Neural progenitor cell (in vitro differentiated cells): ENCODE measurements around the gene PPP1R37. TPM values are rescaled to one million over a fixed set of nuclear protein-coding genes. Genes with fewer than 3 reads are reported as not detected.
A peak's percentile ranks its signal among the peaks of the same experiment; 100 is the strongest.

Experiments
- DNase-seq: peaks from one replicate; pipeline ENCODE4 v3.0.0-alpha.2; 2016; ENCODE audit warnings: low spot score
- H2AFZ ChIP-seq: fragments of 200-600 bp; sonication (generic); replicated peaks from 2 replicates; pipeline ENCODE4 v1.6.1; 2016; ENCODE audit warnings: antibody characterized with exemption
- H3F3A ChIP-seq: fragments of 200-600 bp; sonication (generic); 2 replicates; pipeline ENCODE4 v1.6.1; 2016; ENCODE audit warnings: antibody characterized with exemption, low read depth
- H3K27ac ChIP-seq: fragments of 200-600 bp; sonication (generic); 2 replicates; pipeline ENCODE4 v1.5.1; 2016; ENCODE audit warnings: mild to moderate bottlenecking
- H3K27me3 ChIP-seq: fragments of 200-600 bp; sonication (generic); 2 replicates; pipeline ENCODE4 v1.6.1; 2016; ENCODE audit warnings: mild to moderate bottlenecking, moderate library complexity
- H3K36me3 ChIP-seq: fragments of 200-600 bp; sonication (generic); 2 replicates; pipeline ENCODE4 v1.5.1; 2016
- H3K4me1 ChIP-seq: fragments of 200-600 bp; sonication (generic); 2 replicates; pipeline ENCODE4 v1.6.1; 2016; ENCODE audit warnings: mixed run types
- H3K4me2 ChIP-seq: fragments of 200-600 bp; sonication (generic); 2 replicates; pipeline ENCODE4 v1.6.1; 2016
- H3K4me3 ChIP-seq: fragments of 200-600 bp; sonication (generic); 2 replicates; pipeline ENCODE4 v1.5.1; 2016
- H3K79me2 ChIP-seq: fragments of 200-600 bp; sonication (generic); 2 replicates; pipeline ENCODE4 v1.6.1; 2016; ENCODE audit warnings: low read depth
- H3K9ac ChIP-seq: fragments of 200-600 bp; sonication (generic); 2 replicates; pipeline ENCODE4 v1.6.1; 2016
- H3K9me3 ChIP-seq: fragments of 200-600 bp; sonication (generic); 2 replicates; pipeline ENCODE4 v1.5.1; 2016; ENCODE audit warnings: low read depth
- H4K20me1 ChIP-seq: fragments of 200-600 bp; sonication (generic); 2 replicates; pipeline ENCODE4 v1.6.1; 2016; ENCODE audit warnings: low read depth
- H3K27ac Mint-ChIP-seq: 3 replicates; pipeline ENCODE4 v1.8.0; 2021; ENCODE audit warnings: mixed read lengths
- H3K27me3 Mint-ChIP-seq: 2 replicates; pipeline ENCODE4 v1.8.0; 2022; ENCODE audit warnings: low read depth, mild to moderate bottlenecking, inconsistent platforms, moderate library complexity, mixed read lengths; ENCODE audit not compliant: insufficient read depth
- H3K36me3 Mint-ChIP-seq: 3 replicates; pipeline ENCODE4 v1.8.0; 2021; ENCODE audit warnings: mixed read lengths
- H3K4me1 Mint-ChIP-seq: 3 replicates; pipeline ENCODE4 v1.8.0; 2021; ENCODE audit warnings: mixed read lengths
- H3K4me3 Mint-ChIP-seq: 3 replicates; pipeline ENCODE4 v1.8.0; 2021; ENCODE audit warnings: mild to moderate bottlenecking, moderate library complexity, mixed read lengths
- H3K9me3 Mint-ChIP-seq: 3 replicates; pipeline ENCODE4 v1.8.0; 2020; ENCODE audit warnings: mixed read lengths
- EZH2 ChIP-seq: fragments of 200-600 bp; sonication (generic); IDR thresholded peaks from 2 replicates; pipeline ENCODE4 v1.6.1; 2017; ENCODE audit warnings: antibody characterized with exemption, mild to moderate bottlenecking, moderate library complexity
- EZH2phosphoT487 ChIP-seq: fragments of 200-600 bp; sonication (generic); IDR thresholded peaks from 2 replicates; pipeline ENCODE4 v1.6.1; 2017; ENCODE audit warnings: antibody characterized with exemption
- total RNA-seq: library from RNA; depleted of rRNA; stranded (reverse); fragments of >200 nt; gene quantifications from 2 replicates; pipeline ENCODE4 v1.2.3, GENCODE V29; 2015; ENCODE audit warnings: low replicate concordance
- TF ChIP-seq, protein P1 (sequence below): fragments of 200-600 bp; sonication (generic); IDR thresholded peaks from 2 replicates; pipeline ENCODE4 v1.5.1; 2017; ENCODE audit warnings: antibody characterized with exemption, mild to moderate bottlenecking

The PPP1R37 gene
- total RNA-seq, 1 donor from 2014 or later: 8.1 TPM

DNA sequence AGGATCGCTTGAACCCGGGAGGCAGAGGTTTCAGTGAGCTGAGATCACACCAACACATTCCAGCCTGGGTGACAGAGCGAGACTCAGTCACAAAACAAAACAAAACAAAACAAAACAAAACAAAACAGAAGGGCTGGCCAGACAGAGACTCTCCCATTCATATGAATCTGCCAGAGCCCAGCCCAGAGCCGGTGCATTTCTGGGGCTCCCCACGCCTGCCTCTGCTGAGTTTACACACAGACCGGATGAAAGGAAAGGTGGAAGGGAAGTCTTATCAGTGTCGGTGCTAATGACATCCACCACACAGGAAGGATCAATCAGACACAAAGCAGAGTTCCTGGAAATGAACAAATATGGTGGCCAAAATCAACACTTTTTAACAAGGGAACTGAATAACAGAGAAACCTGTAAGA lies 78.2 kb downstream of the PPP1R37 start:
- H3K9ac ChIP-seq: peak overlapping the region; percentile 4
- no peaks in the 10 kb centered on the region for H3K4me1 ChIP-seq
- H3K27ac Mint-ChIP-seq: no peak overlapping the region
- no peaks in the 10 kb centered on the region for H3K9me3 Mint-ChIP-seq
- H3K27me3 ChIP-seq: no peaks in the 10 kb centered on the region
- no peak overlapping the region for H2AFZ ChIP-seq
- peaks cover 2% of the 10 kb centered on the region for H3K27me3 Mint-ChIP-seq
- H3K36me3 Mint-ChIP-seq: no peaks in the 10 kb centered on the region
- H3F3A ChIP-seq: no peaks in the 10 kb centered on the region
- no peaks in the 10 kb centered on the region for H3K79me2 ChIP-seq
- H3K9me3 ChIP-seq: no peaks in the 10 kb centered on the region
- H3K36me3 ChIP-seq: no peaks in the 10 kb centered on the region
- TF ChIP-seq, protein P1, sequence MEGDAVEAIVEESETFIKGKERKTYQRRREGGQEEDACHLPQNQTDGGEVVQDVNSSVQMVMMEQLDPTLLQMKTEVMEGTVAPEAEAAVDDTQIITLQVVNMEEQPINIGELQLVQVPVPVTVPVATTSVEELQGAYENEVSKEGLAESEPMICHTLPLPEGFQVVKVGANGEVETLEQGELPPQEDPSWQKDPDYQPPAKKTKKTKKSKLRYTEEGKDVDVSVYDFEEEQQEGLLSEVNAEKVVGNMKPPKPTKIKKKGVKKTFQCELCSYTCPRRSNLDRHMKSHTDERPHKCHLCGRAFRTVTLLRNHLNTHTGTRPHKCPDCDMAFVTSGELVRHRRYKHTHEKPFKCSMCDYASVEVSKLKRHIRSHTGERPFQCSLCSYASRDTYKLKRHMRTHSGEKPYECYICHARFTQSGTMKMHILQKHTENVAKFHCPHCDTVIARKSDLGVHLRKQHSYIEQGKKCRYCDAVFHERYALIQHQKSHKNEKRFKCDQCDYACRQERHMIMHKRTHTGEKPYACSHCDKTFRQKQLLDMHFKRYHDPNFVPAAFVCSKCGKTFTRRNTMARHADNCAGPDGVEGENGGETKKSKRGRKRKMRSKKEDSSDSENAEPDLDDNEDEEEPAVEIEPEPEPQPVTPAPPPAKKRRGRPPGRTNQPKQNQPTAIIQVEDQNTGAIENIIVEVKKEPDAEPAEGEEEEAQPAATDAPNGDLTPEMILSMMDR: no peak
- TF ChIP-seq EZH2: no peak
- TF ChIP-seq EZH2phosphoT487: no peak
- no peak overlapping the region for H3K4me3 Mint-ChIP-seq
- H3K27ac ChIP-seq: no peak overlapping the region
- peaks cover 29% of the 10 kb centered on the region for H4K20me1 ChIP-seq
- no peak overlapping the region for H3K4me3 ChIP-seq
- no peak for DNase-seq
- peaks cover 9% of the 10 kb centered on the region for H3K4me1 Mint-ChIP-seq
- no peak overlapping the region for H3K4me2 ChIP-seq

DNA sequence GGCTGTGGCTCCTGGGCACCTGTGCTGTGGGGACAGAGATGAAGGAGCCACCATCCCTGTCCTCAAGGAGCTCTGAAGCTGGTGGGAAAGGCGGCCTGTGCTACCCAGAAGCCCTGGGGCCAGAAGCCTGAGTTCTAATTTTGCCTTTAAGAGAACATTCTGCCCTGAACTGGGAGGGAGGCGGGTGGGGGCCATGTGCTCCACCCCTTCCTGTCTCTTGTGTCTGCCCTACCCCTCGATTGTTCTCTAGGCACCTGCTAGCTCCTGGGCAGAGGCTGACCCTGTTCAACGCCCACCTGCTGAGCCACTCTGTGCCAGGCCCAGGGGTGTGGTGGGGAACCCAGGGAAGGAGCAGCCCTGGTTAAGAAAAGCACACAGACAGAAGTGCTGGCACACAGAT lies 79.2 kb downstream of the PPP1R37 start:
- no peak overlapping the region for H3K4me3 Mint-ChIP-seq
- no peak overlapping the region for H3K27ac Mint-ChIP-seq
- H3K9ac ChIP-seq: no peak overlapping the region

DNA sequence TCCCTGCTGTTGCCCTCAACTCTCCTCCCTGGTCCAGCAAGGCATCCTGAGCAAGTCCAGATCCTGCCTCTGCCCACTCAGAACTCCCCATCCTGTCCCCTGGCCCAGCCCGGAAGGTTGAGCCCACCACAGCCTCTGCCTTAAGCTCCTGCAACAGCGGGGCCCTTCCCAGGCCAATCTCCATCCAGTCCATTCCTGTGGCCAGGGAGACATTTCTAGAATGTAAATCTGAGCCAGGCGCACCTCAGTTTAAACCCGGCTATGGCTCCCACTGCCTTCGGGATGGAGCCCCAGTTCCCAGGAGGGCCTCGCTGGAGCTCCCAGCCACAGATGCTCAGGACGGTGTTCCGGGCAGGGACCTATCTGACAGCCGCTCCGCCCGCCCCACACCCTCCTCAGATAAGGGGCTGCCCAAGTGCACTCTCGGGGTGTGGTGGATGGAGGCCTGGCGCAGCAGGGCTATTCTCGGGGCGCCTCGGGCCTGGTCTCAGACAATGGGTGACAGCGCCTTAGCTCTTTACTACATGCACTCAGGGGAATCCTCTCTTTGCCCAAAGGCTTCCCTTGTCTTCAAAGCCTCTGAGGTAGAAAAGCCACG lies 79.7 kb downstream of the PPP1R37 start:
- Mint-ChIP-seq H3K4me1 (peaks cover 6% of the 10 kb centered on the region), H3K4me3 (no peak overlapping the region), H3K36me3 (no peaks in the 10 kb centered on the region), H3K27ac (no peak overlapping the region), H3K27me3 (peaks cover 2% of the 10 kb centered on the region), H3K9me3 (no peaks in the 10 kb centered on the region)
- no peak overlapping the region for H3K27ac ChIP-seq
- TF ChIP-seq EZH2 (no peak), EZH2phosphoT487 (no peak)
- TF ChIP-seq, protein P1: no peak
- no peak for DNase-seq
- H4K20me1 ChIP-seq: peaks cover 15% of the 10 kb centered on the region
- H3K4me1 ChIP-seq: no peaks in the 10 kb centered on the region
- H3K9ac ChIP-seq: no peak overlapping the region
- no peaks in the 10 kb centered on the region for H3K27me3 ChIP-seq
- no peak overlapping the region for H3K4me2 ChIP-seq
- no peak overlapping the region for H3K4me3 ChIP-seq
- H3F3A ChIP-seq: no peaks in the 10 kb centered on the region
- H2AFZ ChIP-seq: no peak overlapping the region
- peaks cover 9% of the 10 kb centered on the region for H3K79me2 ChIP-seq
- H3K36me3 ChIP-seq: no peaks in the 10 kb centered on the region
- H3K9me3 ChIP-seq: no peaks in the 10 kb centered on the region

More for the DNA sequence above, 79.2 kb downstream of the PPP1R37 start:
- H3K9me3 Mint-ChIP-seq: no peaks in the 10 kb centered on the region
- Histone ChIP-seq H3K27ac (no peak overlapping the region), H3K9me3 (no peaks in the 10 kb centered on the region), H3K79me2 (peaks cover 4% of the 10 kb centered on the region), H3K4me3 (no peak overlapping the region), H3K36me3 (no peaks in the 10 kb centered on the region), H3K4me2 (no peak overlapping the region), H2AFZ (no peak overlapping the region), H3K4me1 (no peaks in the 10 kb centered on the region), H3K27me3 (no peaks in the 10 kb centered on the region), H3F3A (no peaks in the 10 kb centered on the region), H4K20me1 (peaks cover 20% of the 10 kb centered on the region)
- no peak for DNase-seq
- peaks cover 5% of the 10 kb centered on the region for H3K4me1 Mint-ChIP-seq
- peaks cover 2% of the 10 kb centered on the region for H3K27me3 Mint-ChIP-seq
- H3K36me3 Mint-ChIP-seq: no peaks in the 10 kb centered on the region
- TF ChIP-seq EZH2phosphoT487 (no peak), EZH2 (no peak)
- TF ChIP-seq, protein P1: no peak
